Liver (tissue), 9 donors: ENCODE data around the gene ZFAND3. TPM values are rescaled to one million over a fixed set of nuclear protein-coding genes. Genes with fewer than 3 reads are reported as not detected.

Experiments
- DNase-seq: peaks from one replicate; pipeline ENCODE4 v3.0.0-alpha.2; 2017; ENCODE audit warnings: low spot score
- H3K27ac ChIP-seq, 2 donors: one replicate each; pipeline ENCODE4 v1.7.0; 2013; ENCODE audit warnings: inconsistent platforms in 2 of 2, low read length in 2 of 2, control low read depth in 1 of 2, low read depth in 1 of 2, mild to moderate bottlenecking in 1 of 2
- H3K27me3 ChIP-seq, 4 donors: one replicate each; pipeline versions ENCODE4 v1.6.1 to v1.7.0; 2013; ENCODE audit warnings: low read length in 3 of 4, inconsistent platforms in 1 of 4, mild to moderate bottlenecking in 1 of 4, moderate library complexity in 1 of 4; ENCODE audit not compliant: control insufficient read depth in 4 of 4, insufficient read depth in 4 of 4
- H3K36me3 ChIP-seq, 4 donors: one replicate each; pipeline versions ENCODE4 v1.6.1 to v1.7.0; 2013; ENCODE audit warnings: low read length in 3 of 4, mild to moderate bottlenecking in 3 of 4, low read depth in 1 of 4, moderate library complexity in 1 of 4; ENCODE audit not compliant: control insufficient read depth in 4 of 4, insufficient read depth in 3 of 4
- H3K4me1 ChIP-seq, 4 donors: one replicate each; pipeline versions ENCODE4 v1.6.1 to v1.7.0; 2013; ENCODE audit warnings: low read length in 3 of 4, mild to moderate bottlenecking in 3 of 4, moderate library complexity in 1 of 4; ENCODE audit not compliant: control insufficient read depth in 4 of 4, insufficient read depth in 4 of 4
- H3K4me3 ChIP-seq, 3 donors: one replicate each; pipeline versions ENCODE4 v1.6.1 to v1.7.0; 2013; ENCODE audit warnings: low read length in 3 of 3, control low read depth in 1 of 3, low read depth in 1 of 3, mild to moderate bottlenecking in 1 of 3
- H3K9ac ChIP-seq, 2 donors: one replicate each; pipeline ENCODE4 v1.7.0; 2013; ENCODE audit warnings: low read length in 2 of 2, mild to moderate bottlenecking in 2 of 2, moderate library complexity in 2 of 2, control low read depth in 1 of 2, low read depth in 1 of 2
- H3K9me3 ChIP-seq, 4 donors: one replicate each; pipeline versions ENCODE4 v1.6.1 to v1.7.0; 2013; ENCODE audit warnings: low read length in 3 of 4; ENCODE audit not compliant: control insufficient read depth in 4 of 4
- EGR1 ChIP-seq, 2 donors: IDR thresholded peaks; 2 replicates each; pipeline ENCODE4 v1.6.1; 2016 to 2018; ENCODE audit warnings: antibody characterized with exemption in 2 of 2, low read depth in 2 of 2
- FOXA1 ChIP-seq: IDR thresholded peaks from 2 replicates; pipeline ENCODE4 v1.6.1; 2016; ENCODE audit warnings: antibody characterized with exemption
- FOXA2 ChIP-seq: IDR thresholded peaks from 2 replicates; pipeline ENCODE4 v1.6.1; 2016; ENCODE audit warnings: antibody characterized with exemption
- GABPA ChIP-seq, 2 donors: IDR thresholded peaks in 1 of 2; conservative IDR thresholded peaks in 1 of 2; 2 replicates each; pipeline ENCODE4 v1.6.1; 2016; ENCODE audit warnings: antibody characterized with exemption in 2 of 2, mild to moderate bottlenecking in 1 of 2, moderate library complexity in 1 of 2
- HNF4A ChIP-seq, 2 donors: conservative IDR thresholded peaks; 2 replicates each; pipeline ENCODE4 v1.6.1; 2016; ENCODE audit warnings: antibody characterized with exemption in 2 of 2, mild to moderate bottlenecking in 2 of 2
- HNF4G ChIP-seq: IDR thresholded peaks from 2 replicates; pipeline ENCODE4 v1.6.1; 2016; ENCODE audit warnings: antibody characterized with exemption
- JUND ChIP-seq, 2 donors: IDR thresholded peaks; 2 replicates each; pipeline ENCODE4 v1.6.1; 2016; ENCODE audit warnings: antibody characterized with exemption in 2 of 2
- NR2F2 ChIP-seq: IDR thresholded peaks from 2 replicates; pipeline ENCODE4 v1.6.1; 2016; ENCODE audit warnings: antibody characterized with exemption
- RAD21 ChIP-seq, 2 donors: IDR thresholded peaks; 2 replicates each; pipeline ENCODE4 v1.6.1; 2016; ENCODE audit warnings: antibody characterized with exemption in 2 of 2, mild to moderate bottlenecking in 2 of 2
- RXRA ChIP-seq, 2 donors: IDR thresholded peaks; 2 replicates each; pipeline ENCODE4 v1.6.1; 2017 to 2018; ENCODE audit warnings: antibody characterized with exemption in 2 of 2, mild to moderate bottlenecking in 1 of 2
- SP1 ChIP-seq: IDR thresholded peaks from 2 replicates; pipeline ENCODE4 v1.6.1; 2018; ENCODE audit warnings: antibody characterized with exemption, mild to moderate bottlenecking
- TAF1 ChIP-seq: conservative IDR thresholded peaks from 2 replicates; pipeline ENCODE4 v1.6.1; 2016; ENCODE audit warnings: antibody characterized with exemption, mild to moderate bottlenecking
- YY1 ChIP-seq: IDR thresholded peaks from 2 replicates; pipeline ENCODE4 v1.6.1; 2016; ENCODE audit warnings: antibody characterized with exemption, mild to moderate bottlenecking
- WGBS: extraction: QIAGEN DNeasy Blood & Tissue Kit; methylation state at CpG from one replicate; pipeline ENCODE4 v1.1.7; 2013; 5-methylcytosine and 5-hydroxymethylcytosine counted together
- polyA plus RNA-seq, 2 donors: library from polyadenylated mRNA; stranded (reverse) in 1 of 2; unstranded in 1 of 2; fragments of 200-250 nt in 1 of 2; fragments of >200 nt in 1 of 2; fragmentation: Nextera tagmentation in 1 of 2; extraction: Ambion mirVana in 1 of 2; gene quantifications; one replicate each; pipeline versions ENCODE4 v1.2.1 to v1.2.3, GENCODE V29; 2013 to 2015
- total RNA-seq, 2 donors: library from RNA; depleted of rRNA; stranded (reverse); fragments of >200 nt; gene quantifications; one replicate each; pipeline ENCODE4 v1.2.3, GENCODE V29; 2014
- TF ChIP-seq, protein P1 (sequence below): IDR thresholded peaks from 2 replicates; pipeline ENCODE4 v1.6.1; 2016; ENCODE audit warnings: antibody characterized with exemption
- TF ChIP-seq, protein P2 (sequence below): fragments of 150-350 bp; IDR thresholded peaks from 2 replicates; pipeline ENCODE4 v1.5.1; 2017; ENCODE audit warnings: improper control_type of control experiment, low read depth, low read length; ENCODE audit not compliant: missing input control
- TF ChIP-seq, protein P3 (sequence below): IDR thresholded peaks from 2 replicates; pipeline ENCODE4 v1.6.1; 2016; ENCODE audit warnings: antibody characterized with exemption
- TF ChIP-seq, protein P4 (sequence below): IDR thresholded peaks from 2 replicates; pipeline ENCODE4 v1.6.1; 2016; ENCODE audit warnings: antibody characterized with exemption, mild to moderate bottlenecking
- TF ChIP-seq, protein P5 (sequence below): IDR thresholded peaks from 2 replicates; pipeline ENCODE4 v1.6.1; 2016; ENCODE audit warnings: antibody characterized with exemption
- donor health status: healthy.
- donor health status: healthy.
- donor health status: healthy.
- donor health status: healthy.
- donor health status: healthy.

The ZFAND3 gene
- total and polyA plus RNA-seq, 4 donors, result 7.7 to 37.5 (median 23.1) TPM

DNA sequence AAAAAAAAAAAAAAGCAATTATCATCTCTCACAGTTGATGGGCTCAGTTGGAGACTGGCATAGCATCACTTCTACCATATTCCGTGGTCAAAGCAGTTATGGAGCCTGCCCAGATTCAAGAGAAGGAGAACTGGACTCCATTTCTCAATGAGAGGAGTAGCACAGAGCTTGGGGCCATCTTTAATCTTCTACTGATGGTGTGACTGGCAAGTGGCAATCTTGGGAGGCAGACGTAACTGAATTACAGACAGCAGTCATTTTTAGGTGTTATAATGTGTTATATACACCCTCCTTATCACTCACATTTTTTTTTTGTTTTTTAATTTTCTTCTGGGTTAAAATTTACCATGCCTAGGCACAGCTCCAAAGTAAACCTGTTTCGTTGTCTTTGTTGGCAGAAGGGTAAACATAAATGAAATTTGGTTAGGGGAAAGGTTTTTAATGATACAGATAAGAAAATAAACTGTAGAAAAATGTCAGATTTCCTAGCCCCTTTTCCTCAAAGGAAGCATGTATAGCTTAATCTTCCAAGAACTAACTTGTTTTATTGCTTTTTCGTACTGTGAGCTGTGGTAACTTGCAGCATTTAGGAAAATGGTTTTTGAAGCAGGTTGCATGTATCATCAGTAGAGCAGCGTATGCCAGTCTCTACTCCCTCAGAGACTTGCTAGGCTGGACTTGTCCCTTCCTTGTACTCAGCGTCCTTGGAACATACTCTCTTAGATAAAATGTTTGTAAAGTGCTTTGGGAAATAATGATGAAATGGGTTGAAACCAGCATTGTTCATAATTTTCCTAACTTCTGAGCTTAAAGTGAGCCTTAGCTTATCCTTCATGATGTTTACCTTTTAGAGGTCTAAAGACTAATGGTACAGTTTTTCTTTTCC, 25.7 kb downstream of the ZFAND3 start:
- no peak for DNase-seq
- H3K4me1 ChIP-seq, result peaks cover 26 to 63% (median 48%) of the 10 kb centered on the region in 4 donors
- no peak overlapping the region for H3K4me3 ChIP-seq
- TF ChIP-seq TAF1, result no peak
- peak; percentile 76 for TF ChIP-seq FOXA1
- TF ChIP-seq, protein P1, sequence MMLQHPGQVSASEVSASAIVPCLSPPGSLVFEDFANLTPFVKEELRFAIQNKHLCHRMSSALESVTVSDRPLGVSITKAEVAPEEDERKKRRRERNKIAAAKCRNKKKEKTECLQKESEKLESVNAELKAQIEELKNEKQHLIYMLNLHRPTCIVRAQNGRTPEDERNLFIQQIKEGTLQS, result no peak
- TF ChIP-seq, protein P2, sequence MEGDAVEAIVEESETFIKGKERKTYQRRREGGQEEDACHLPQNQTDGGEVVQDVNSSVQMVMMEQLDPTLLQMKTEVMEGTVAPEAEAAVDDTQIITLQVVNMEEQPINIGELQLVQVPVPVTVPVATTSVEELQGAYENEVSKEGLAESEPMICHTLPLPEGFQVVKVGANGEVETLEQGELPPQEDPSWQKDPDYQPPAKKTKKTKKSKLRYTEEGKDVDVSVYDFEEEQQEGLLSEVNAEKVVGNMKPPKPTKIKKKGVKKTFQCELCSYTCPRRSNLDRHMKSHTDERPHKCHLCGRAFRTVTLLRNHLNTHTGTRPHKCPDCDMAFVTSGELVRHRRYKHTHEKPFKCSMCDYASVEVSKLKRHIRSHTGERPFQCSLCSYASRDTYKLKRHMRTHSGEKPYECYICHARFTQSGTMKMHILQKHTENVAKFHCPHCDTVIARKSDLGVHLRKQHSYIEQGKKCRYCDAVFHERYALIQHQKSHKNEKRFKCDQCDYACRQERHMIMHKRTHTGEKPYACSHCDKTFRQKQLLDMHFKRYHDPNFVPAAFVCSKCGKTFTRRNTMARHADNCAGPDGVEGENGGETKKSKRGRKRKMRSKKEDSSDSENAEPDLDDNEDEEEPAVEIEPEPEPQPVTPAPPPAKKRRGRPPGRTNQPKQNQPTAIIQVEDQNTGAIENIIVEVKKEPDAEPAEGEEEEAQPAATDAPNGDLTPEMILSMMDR, result no peak
- no peak for TF ChIP-seq EGR1 (IDR thresholded peaks at IDR 0.05; ENCODE audit: low read depth in 2 of 2)
- no peak for TF ChIP-seq SP1
- no peak for TF ChIP-seq HNF4G
- TF ChIP-seq, protein P3, sequence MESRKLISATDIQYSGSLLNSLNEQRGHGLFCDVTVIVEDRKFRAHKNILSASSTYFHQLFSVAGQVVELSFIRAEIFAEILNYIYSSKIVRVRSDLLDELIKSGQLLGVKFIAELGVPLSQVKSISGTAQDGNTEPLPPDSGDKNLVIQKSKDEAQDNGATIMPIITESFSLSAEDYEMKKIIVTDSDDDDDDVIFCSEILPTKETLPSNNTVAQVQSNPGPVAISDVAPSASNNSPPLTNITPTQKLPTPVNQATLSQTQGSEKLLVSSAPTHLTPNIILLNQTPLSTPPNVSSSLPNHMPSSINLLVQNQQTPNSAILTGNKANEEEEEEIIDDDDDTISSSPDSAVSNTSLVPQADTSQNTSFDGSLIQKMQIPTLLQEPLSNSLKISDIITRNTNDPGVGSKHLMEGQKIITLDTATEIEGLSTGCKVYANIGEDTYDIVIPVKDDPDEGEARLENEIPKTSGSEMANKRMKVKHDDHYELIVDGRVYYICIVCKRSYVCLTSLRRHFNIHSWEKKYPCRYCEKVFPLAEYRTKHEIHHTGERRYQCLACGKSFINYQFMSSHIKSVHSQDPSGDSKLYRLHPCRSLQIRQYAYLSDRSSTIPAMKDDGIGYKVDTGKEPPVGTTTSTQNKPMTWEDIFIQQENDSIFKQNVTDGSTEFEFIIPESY, result no peak
- peak in 1 of 2 donors; percentile 27 for TF ChIP-seq JUND (IDR thresholded peaks at IDR 0.05)
- peak in 1 of 2 donors; percentile 4 for TF ChIP-seq RAD21 (IDR thresholded peaks at IDR 0.05)
- TF ChIP-seq, protein P4, sequence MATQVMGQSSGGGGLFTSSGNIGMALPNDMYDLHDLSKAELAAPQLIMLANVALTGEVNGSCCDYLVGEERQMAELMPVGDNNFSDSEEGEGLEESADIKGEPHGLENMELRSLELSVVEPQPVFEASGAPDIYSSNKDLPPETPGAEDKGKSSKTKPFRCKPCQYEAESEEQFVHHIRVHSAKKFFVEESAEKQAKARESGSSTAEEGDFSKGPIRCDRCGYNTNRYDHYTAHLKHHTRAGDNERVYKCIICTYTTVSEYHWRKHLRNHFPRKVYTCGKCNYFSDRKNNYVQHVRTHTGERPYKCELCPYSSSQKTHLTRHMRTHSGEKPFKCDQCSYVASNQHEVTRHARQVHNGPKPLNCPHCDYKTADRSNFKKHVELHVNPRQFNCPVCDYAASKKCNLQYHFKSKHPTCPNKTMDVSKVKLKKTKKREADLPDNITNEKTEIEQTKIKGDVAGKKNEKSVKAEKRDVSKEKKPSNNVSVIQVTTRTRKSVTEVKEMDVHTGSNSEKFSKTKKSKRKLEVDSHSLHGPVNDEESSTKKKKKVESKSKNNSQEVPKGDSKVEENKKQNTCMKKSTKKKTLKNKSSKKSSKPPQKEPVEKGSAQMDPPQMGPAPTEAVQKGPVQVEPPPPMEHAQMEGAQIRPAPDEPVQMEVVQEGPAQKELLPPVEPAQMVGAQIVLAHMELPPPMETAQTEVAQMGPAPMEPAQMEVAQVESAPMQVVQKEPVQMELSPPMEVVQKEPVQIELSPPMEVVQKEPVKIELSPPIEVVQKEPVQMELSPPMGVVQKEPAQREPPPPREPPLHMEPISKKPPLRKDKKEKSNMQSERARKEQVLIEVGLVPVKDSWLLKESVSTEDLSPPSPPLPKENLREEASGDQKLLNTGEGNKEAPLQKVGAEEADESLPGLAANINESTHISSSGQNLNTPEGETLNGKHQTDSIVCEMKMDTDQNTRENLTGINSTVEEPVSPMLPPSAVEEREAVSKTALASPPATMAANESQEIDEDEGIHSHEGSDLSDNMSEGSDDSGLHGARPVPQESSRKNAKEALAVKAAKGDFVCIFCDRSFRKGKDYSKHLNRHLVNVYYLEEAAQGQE, result no peak
- TF ChIP-seq GABPA (IDR thresholded peaks at IDR 0.05 in 1 of 2, conservative IDR thresholded peaks at IDR 0.05 in 1 of 2), result no peak
- peak; percentile 91 for TF ChIP-seq YY1
- TF ChIP-seq NR2F2, result no peak
- TF ChIP-seq, protein P5, sequence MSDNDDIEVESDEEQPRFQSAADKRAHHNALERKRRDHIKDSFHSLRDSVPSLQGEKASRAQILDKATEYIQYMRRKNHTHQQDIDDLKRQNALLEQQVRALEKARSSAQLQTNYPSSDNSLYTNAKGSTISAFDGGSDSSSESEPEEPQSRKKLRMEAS, result no peak
- peak in 1 of 2 donors; percentile 24 for TF ChIP-seq RXRA (IDR thresholded peaks at IDR 0.05)
- peak; percentile 56 for TF ChIP-seq FOXA2
- TF ChIP-seq HNF4A (conservative IDR thresholded peaks at IDR 0.05), result peak; percentile 15 to 16
- no peaks in the 10 kb centered on the region for H3K36me3 ChIP-seq
- H3K27ac ChIP-seq, result peak overlapping the region; percentile 44 to 47
- H3K9ac ChIP-seq, result no peak overlapping the region
- 33% methylated on average over 6 of the region's 6 CpGs for WGBS
- H3K27me3 ChIP-seq, result no peaks in the 10 kb centered on the region
- H3K9me3 ChIP-seq, result no peaks in the 10 kb centered on the region
